GM12878 (cell line): ENCODE data around the gene CDKL5. TPM values are rescaled to one million over a fixed set of nuclear protein-coding genes. Genes with fewer than 3 reads are reported as not detected.

ENCODE experiments used
- ATAC-seq: fragments of 200-7000 bp; cut with Tn5 transposase; 3 replicates; pipeline ENCODE4 v1.9.1; 2020; ENCODE audit warnings: mild to moderate bottlenecking, moderate library complexity
- BruUV-seq: library from RNA; stranded (reverse); fragments of 400-500 nt; replicated peaks from 2 replicates; lab custom pipeline; 2021; lab: Mats Ljungman, UMichigan
- CTCF ChIA-PET: fragments of 300-600 bp; sonication (Branson Sonifier 250); formaldehyde crosslinking; extraction: SDS; loops from one replicate; lab custom pipeline; 2021; ENCODE audit warnings: inconsistent platforms; lab: Yijun Ruan, JAX
- POLR2A ChIA-PET: fragments of 350-600 bp; formaldehyde crosslinking; extraction: SDS; loops from one replicate; lab custom pipeline; 2021; ENCODE audit warnings: inconsistent platforms; lab: Charles Lee
- RAD21 ChIA-PET: fragments of 300-600 bp; sonication (Branson Sonifier 250); formaldehyde crosslinking; loops from one replicate; lab custom pipeline; 2023; ENCODE audit warnings: antibody characterized with exemption; ENCODE audit not compliant: unreplicated experiment; lab: Charles Lee
- SMC1A ChIA-PET: fragments of 300-600 bp; sonication (Branson Sonifier 250); formaldehyde crosslinking; loops from one replicate; lab custom pipeline; 2023; ENCODE audit not compliant: unreplicated experiment, uncharacterized antibody; lab: Charles Lee
- DNase-seq: peaks from one replicate; pipeline ENCODE4 v3.0.0-alpha.2; 2011; ENCODE audit warnings: low read depth, low spot score
- FAIRE-seq: peaks from 3 replicates; lab custom pipeline; 2011; peaks lifted over from hg19 to GRCh38; lab: Jason Lieb, UNC
- H2AFZ ChIP-seq: 2 replicates; pipeline ENCODE4 v1.6.0; 2011; ENCODE audit warnings: low read depth, low read length, control low read depth; ENCODE audit not compliant: control insufficient read depth
- H3K27ac ChIP-seq: 2 replicates; pipeline ENCODE4 v1.5.1; 2011; ENCODE audit warnings: control low read depth; ENCODE audit not compliant: control insufficient read depth, insufficient read depth
- H3K27me3 ChIP-seq, 2 experiments: replicated peaks in 1 of 2; 2 replicates each; pipeline versions ENCODE4 v1.6.0 to v1.6.1; 2011; ENCODE audit warnings: low read length in 1 of 2; ENCODE audit not compliant: control insufficient read depth in 2 of 2, insufficient read depth in 2 of 2
- H3K36me3 ChIP-seq, 2 experiments: 2 replicates each; pipeline ENCODE4 v1.5.1; 2011; ENCODE audit warnings: low read length in 1 of 2; ENCODE audit not compliant: control insufficient read depth in 2 of 2, insufficient read depth in 2 of 2
- H3K4me1 ChIP-seq: 2 replicates; pipeline ENCODE4 v1.6.1; 2011; ENCODE audit warnings: mild to moderate bottlenecking, low read length, moderate library complexity, mixed read lengths; ENCODE audit not compliant: control insufficient read depth, insufficient read depth
- H3K4me2 ChIP-seq: 2 replicates; pipeline ENCODE4 v1.6.0; 2011; ENCODE audit warnings: control low read depth; ENCODE audit not compliant: control insufficient read depth, insufficient read depth
- H3K4me3 ChIP-seq: fragments of 200-600 bp; sonication (generic); 2 replicates; pipeline ENCODE4 v1.5.1; 2016
- H3K79me2 ChIP-seq: 2 replicates; pipeline ENCODE4 v1.6.0; 2011; ENCODE audit warnings: low read length; ENCODE audit not compliant: control insufficient read depth, insufficient read depth
- H3K9ac ChIP-seq: 2 replicates; pipeline ENCODE4 v1.8.0; 2011; ENCODE audit warnings: low read length, control low read depth, mixed read lengths; ENCODE audit not compliant: control insufficient read depth, insufficient read depth
- H3K9me3 ChIP-seq: replicated peaks from 3 replicates; pipeline ENCODE4 v1.5.1; 2011; ENCODE audit warnings: mild to moderate bottlenecking, low read length; ENCODE audit not compliant: control insufficient read depth, insufficient read depth
- H4K20me1 ChIP-seq: 2 replicates; pipeline ENCODE4 v1.6.0; 2011; ENCODE audit not compliant: control insufficient read depth, insufficient read depth
- EED ChIP-seq: sonication (generic); IDR thresholded peaks from 2 replicates; pipeline ENCODE4 v1.6.1; 2016; ENCODE audit warnings: antibody characterized with exemption, low read depth
- KLF5 ChIP-seq: fragments of 450-650 bp; IDR thresholded peaks from 2 replicates; pipeline ENCODE4 v1.6.1; 2014; ENCODE audit warnings: mild to moderate bottlenecking; ENCODE audit not compliant: partially characterized antibody
- POLR2AphosphoS5 ChIP-seq: IDR thresholded peaks from 2 replicates; pipeline ENCODE4 v1.6.1; 2011; ENCODE audit warnings: mild to moderate bottlenecking, low read length, inconsistent platforms
- RAD21 ChIP-seq: IDR thresholded peaks from 2 replicates; pipeline ENCODE4 v1.6.1; 2011; ENCODE audit warnings: mild to moderate bottlenecking, low read depth, low read length, moderate library complexity; ENCODE audit not compliant: insufficient read depth
- RFX5 ChIP-seq: IDR thresholded peaks from 2 replicates; pipeline ENCODE4 v1.6.1; 2011; ENCODE audit warnings: low read depth, low read length, improper control_type of control experiment
- RUNX3 ChIP-seq: IDR thresholded peaks from 2 replicates; pipeline ENCODE4 v1.6.1; 2012; ENCODE audit warnings: low read length, inconsistent platforms
- SMC3 ChIP-seq: IDR thresholded peaks from 2 replicates; pipeline ENCODE4 v1.6.1; 2011; ENCODE audit warnings: low read length, improper control_type of control experiment, borderline replicate concordance
- TCF12 ChIP-seq: IDR thresholded peaks from 2 replicates; pipeline ENCODE4 v1.6.1; 2011; ENCODE audit warnings: low read depth, mild to moderate bottlenecking, low read length
- WGBS: methylation state at CpG from one replicate; pipeline ENCODE4 v1.1.6; 2016; ENCODE audit warnings: low lambda C conversion rate; ENCODE audit not compliant: insufficient replicate concordance, insufficient coverage; ENCODE audit errors: missing lambda C conversion rate; 5-methylcytosine and 5-hydroxymethylcytosine counted together
- in situ Hi-C: fragments of 300-500 bp; cut with MboI; formaldehyde crosslinking; loops from 9 replicates; pipeline ENCODE4 v1.14.3; 2018; ENCODE audit warnings: mixed read lengths
- intact Hi-C: fragments of 100-400 bp; cut with micrococcal nuclease; formaldehyde crosslinking; loops from one replicate; pipeline ENCODE4 v1.14.2; 2022; ENCODE audit not compliant: unreplicated experiment
- polyA plus RNA-seq, 11 experiments: library from polyadenylated mRNA; depleted of rRNA in 4 of 11; unstranded in 6 of 11; stranded (reverse) in 5 of 11; fragments of >200 nt; fragmentation: Nextera tagmentation in 4 of 11; fragmentation: Illumina TruSeq in 1 of 11; extraction: Ambion mirVana in 4 of 11; extraction: Trizol in 1 of 11; gene quantifications; 1 replicate in 1 of 11; 2 replicates in 10 of 11; pipeline versions ENCODE4 v1.2.1 to v1.2.3, GENCODE V29; 2011 to 2016; ENCODE audit warnings: inconsistent platforms in 2 of 11, missing spikeins in 2 of 11, low read depth in 1 of 11
- total RNA-seq, 4 experiments: library from RNA; depleted of rRNA in 3 of 4; stranded (reverse); fragments of >200 nt in 3 of 4; fragmentation: Illumina TruSeq in 1 of 4; extraction: Trizol in 1 of 4; gene quantifications; 2 replicates each; pipeline versions ENCODE4 v1.2.1 to v1.2.3, GENCODE V29; 2013 to 2021
- TF ChIP-seq, protein P1 (sequence below), 3 experiments: IDR thresholded peaks in 2 of 3; conservative IDR thresholded peaks in 1 of 3; 2 replicates each; pipeline ENCODE4 v1.5.1; 2011; ENCODE audit warnings: low read depth in 3 of 3, low read length in 3 of 3, mild to moderate bottlenecking in 3 of 3, control low read depth in 2 of 3, moderate library complexity in 2 of 3, inconsistent platforms in 1 of 3, mixed read lengths in 1 of 3; ENCODE audit not compliant: control insufficient read depth in 2 of 3, insufficient read depth in 1 of 3; ENCODE audit errors: extremely low read depth in 1 of 3

The CDKL5 gene
- total and polyA plus RNA-seq, 10 of the 15 experiments (the other 5 are each of a cell fraction or from before 2014, with no cell fraction given) = 1.4 to 14.5 (median 6.3) TPM

DNA sequence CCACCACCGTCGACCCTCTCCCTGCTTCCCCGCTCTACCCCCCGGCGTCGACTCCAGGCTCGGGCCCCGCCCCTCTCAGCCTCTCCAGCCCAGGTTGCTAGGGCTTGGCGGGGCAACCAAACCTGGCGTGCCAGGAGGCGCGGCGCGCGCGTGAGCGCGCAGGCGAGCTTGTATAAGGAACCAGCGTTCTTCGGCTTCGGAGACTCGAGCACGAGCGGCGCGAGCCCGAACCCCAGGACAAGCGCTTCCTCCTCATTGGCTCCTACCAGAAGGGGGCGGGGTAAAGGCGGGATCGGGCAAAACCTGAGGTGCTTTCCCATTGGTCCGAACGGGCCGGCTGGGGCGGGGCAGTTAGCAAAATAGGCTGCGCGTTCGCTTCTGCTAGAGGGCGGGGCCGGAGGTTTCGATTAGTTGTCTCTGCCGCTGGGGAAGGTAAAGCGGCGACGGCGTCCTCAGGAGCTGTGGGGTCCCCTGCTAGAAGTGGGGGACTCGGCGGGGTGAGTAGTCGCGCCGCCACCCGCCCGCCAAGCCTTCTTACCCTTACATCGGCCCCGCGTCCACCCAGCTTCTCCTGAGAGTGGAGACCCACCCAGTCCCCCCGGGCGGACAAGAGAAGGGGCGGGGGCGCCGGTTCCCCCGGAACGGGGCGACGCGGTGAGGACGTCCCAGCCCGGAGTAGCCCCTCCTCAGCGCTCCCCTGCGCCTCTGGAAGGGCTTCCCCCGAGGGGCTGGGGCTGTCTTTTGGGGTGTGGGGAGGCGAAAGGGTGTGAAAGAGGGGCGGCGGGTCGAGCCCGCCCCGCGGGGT is at the start of gene CDKL5 (continued):
- TF ChIP-seq RUNX3 = peak; percentile 23; the same call in 1 of the 2 replicates

DNA sequence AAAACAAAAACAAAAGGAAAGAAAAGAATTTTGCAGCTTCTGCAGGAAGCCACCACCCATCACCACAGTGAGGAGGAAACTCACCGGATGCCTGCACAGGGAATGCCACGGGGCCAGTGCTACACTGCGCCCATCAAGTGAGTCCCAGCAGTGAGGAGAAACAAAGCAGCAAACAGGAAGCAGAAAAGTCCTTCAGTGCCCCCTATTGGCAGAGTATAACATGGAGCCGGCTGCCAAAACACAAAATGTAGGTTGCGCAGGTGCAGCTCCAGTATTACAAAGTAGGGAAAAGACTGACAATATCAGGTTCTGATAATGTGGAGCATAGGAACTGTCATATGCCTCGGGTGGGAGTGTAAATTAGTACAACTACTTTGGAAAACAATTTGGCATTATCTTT is 47.6 kb upstream of the CDKL5 start:
- no peaks in the 10 kb centered on the region for H3K4me1 ChIP-seq
- in situ Hi-C loops (loop anchor here (10.0 to 25.0 kb wide), 3 partner anchors 433 to 1685 kb away; no protein-coding TSS in a partner anchor), intact Hi-C loops (loop anchor here (1.0 to 2.0 kb wide), 3 partner anchors 432 to 632 kb away; no protein-coding TSS in a partner anchor)
- no peaks in the 10 kb centered on the region for H3K79me2 ChIP-seq
- ChIA-PET RAD21 (interaction anchor here (1.0 to 1.2 kb wide), 2 partner anchors 433 to 566 kb away, joined by 4 read pairs; no protein-coding TSS in a partner anchor), POLR2A (interaction anchor here (0.6 kb wide), 1 partner anchor 1158 kb away, joined by 4 read pairs; no protein-coding TSS in a partner anchor), SMC1A (interaction anchor here (2.3 kb wide), 1 partner anchor 432 kb away, joined by 10 read pairs; no protein-coding TSS in a partner anchor), CTCF (interaction anchor here (0.8 to 2.0 kb wide), 5 partner anchors 9 to 588 kb away, joined by 3 to 12 read pairs (median 3); no protein-coding TSS in a partner anchor)
- H3K27me3 ChIP-seq = no peaks in the 10 kb centered on the region; a peak in 1 of 4 replicates
- no peak overlapping the region for H3K27ac ChIP-seq
- H3K36me3 ChIP-seq = no peaks in the 10 kb centered on the region
- no peak overlapping the region for H3K9ac ChIP-seq
- FAIRE-seq (no peak), DNase-seq (no peak), ATAC-seq (peak; percentile 85)
- H3K4me2 ChIP-seq = no peak overlapping the region
- TF ChIP-seq TCF12 = no peak
- TF ChIP-seq RFX5 = no peak
- TF ChIP-seq POLR2AphosphoS5 = no peak
- TF ChIP-seq SMC3 = peak; percentile 22; the same call in 1 of the 2 replicates
- TF ChIP-seq RAD21 = peak; percentile 68
- TF ChIP-seq KLF5 = no peak
- TF ChIP-seq, protein P1, sequence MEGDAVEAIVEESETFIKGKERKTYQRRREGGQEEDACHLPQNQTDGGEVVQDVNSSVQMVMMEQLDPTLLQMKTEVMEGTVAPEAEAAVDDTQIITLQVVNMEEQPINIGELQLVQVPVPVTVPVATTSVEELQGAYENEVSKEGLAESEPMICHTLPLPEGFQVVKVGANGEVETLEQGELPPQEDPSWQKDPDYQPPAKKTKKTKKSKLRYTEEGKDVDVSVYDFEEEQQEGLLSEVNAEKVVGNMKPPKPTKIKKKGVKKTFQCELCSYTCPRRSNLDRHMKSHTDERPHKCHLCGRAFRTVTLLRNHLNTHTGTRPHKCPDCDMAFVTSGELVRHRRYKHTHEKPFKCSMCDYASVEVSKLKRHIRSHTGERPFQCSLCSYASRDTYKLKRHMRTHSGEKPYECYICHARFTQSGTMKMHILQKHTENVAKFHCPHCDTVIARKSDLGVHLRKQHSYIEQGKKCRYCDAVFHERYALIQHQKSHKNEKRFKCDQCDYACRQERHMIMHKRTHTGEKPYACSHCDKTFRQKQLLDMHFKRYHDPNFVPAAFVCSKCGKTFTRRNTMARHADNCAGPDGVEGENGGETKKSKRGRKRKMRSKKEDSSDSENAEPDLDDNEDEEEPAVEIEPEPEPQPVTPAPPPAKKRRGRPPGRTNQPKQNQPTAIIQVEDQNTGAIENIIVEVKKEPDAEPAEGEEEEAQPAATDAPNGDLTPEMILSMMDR (IDR thresholded peaks at IDR 0.05 in 2 of 3, conservative IDR thresholded peaks at IDR 0.05 in 1 of 3; ENCODE audit: control insufficient read depth in 2 of 3, extremely low read depth in 1 of 3, insufficient read depth in 1 of 3, low read depth in 3 of 3, low read length in 3 of 3) = peak; percentile 61 to 65 (median 65)
- TF ChIP-seq EED = no peak
- no peak overlapping the region for H2AFZ ChIP-seq
- H3K4me3 ChIP-seq = no peak overlapping the region
- H4K20me1 ChIP-seq = no peaks in the 10 kb centered on the region
- H3K9me3 ChIP-seq = no peaks in the 10 kb centered on the region
- WGBS = 9% methylated on average over 6 of the region's 6 CpGs
- BruUV-seq = no TSS peak
